H1 (cell line): ENCODE data around the gene KLF6. TPM values are rescaled to one million over a fixed set of nuclear protein-coding genes. Genes with fewer than 3 reads are reported as not detected.

Experiments
- CHD2 ChIP-seq: IDR thresholded peaks from 2 replicates; pipeline ENCODE4 v1.6.1; 2012; ENCODE audit warnings: low read length, improper control_type of control experiment
- MAX ChIP-seq: IDR thresholded peaks from 2 replicates; pipeline ENCODE4 v1.6.1; 2012; ENCODE audit warnings: inconsistent platforms
- polyA plus RNA-seq, 7 experiments: library from polyadenylated mRNA; depleted of rRNA in 3 of 7; stranded (reverse) in 5 of 7; unstranded in 2 of 7; fragments of >200 nt in 5 of 7; fragments of 200-250 nt in 2 of 7; gene quantifications; 1 replicate in 5 of 7; 2 replicates in 1 of 7; 4 replicates in 1 of 7; pipeline versions ENCODE4 v1.2.1 to v1.2.3, GENCODE V29; 2011 to 2013; ENCODE audit warnings: missing spikeins in 2 of 7, mixed read lengths in 2 of 7
- total RNA-seq: library from RNA; stranded (reverse); fragmentation: NEBNext Ultra II Directional; extraction: Animal tissue kit (Norgen Biotek cat#: 25700); gene quantifications from 2 replicates; pipeline ENCODE4 v1.2.1, GENCODE V29; 2021

KLF6 gene
- total and polyA plus RNA-seq, 2 of the 8 experiments (the other 6 are each of a cell fraction or from before 2014, with no cell fraction given): 5.7 to 19.5 TPM

GRCh38 chr10:3761021-3761686 is 23.9 kb downstream of the KLF6 start (continued):
- no peak for TF ChIP-seq CHD2
- TF ChIP-seq MAX: no peak
- TF ChIP-seq, all 59 proteins: peak for 0
